Smooth muscle cell (in vitro differentiated cells): ENCODE results near the gene ABI3BP. TPM values are rescaled to one million over a fixed set of nuclear protein-coding genes. Genes with fewer than 3 reads are reported as not detected.

Source experiments
- DNase-seq: peaks from one replicate; lab custom pipeline; 2025; ENCODE audit not compliant: unreplicated experiment; lab: John Stamatoyannopoulos, UW
- H2AFZ ChIP-seq: fragments of 200-600 bp; sonication (generic); 2 replicates; pipeline ENCODE4 v1.6.0; 2016; ENCODE audit warnings: antibody characterized with exemption, low read depth, mild to moderate bottlenecking
- H3F3A ChIP-seq: fragments of 200-600 bp; sonication (generic); 2 replicates; pipeline ENCODE4 v1.6.0; 2017; ENCODE audit warnings: antibody characterized with exemption, low read depth
- H3K27ac ChIP-seq: fragments of 200-600 bp; sonication (generic); 2 replicates; pipeline ENCODE4 v1.5.1; 2016; ENCODE audit warnings: low read depth, mild to moderate bottlenecking
- H3K27me3 ChIP-seq: fragments of 200-600 bp; sonication (generic); 2 replicates; pipeline ENCODE4 v1.6.1; 2016; ENCODE audit warnings: low read depth, mild to moderate bottlenecking
- H3K36me3 ChIP-seq: fragments of 200-600 bp; sonication (generic); 2 replicates; pipeline ENCODE4 v1.5.1; 2016; ENCODE audit warnings: low read depth
- H3K4me1 ChIP-seq: fragments of 200-600 bp; sonication (generic); 2 replicates; pipeline ENCODE4 v1.5.1; 2016; ENCODE audit warnings: low read depth
- H3K4me2 ChIP-seq: fragments of 200-600 bp; sonication (generic); 2 replicates; pipeline ENCODE4 v1.6.0; 2016; ENCODE audit warnings: mild to moderate bottlenecking
- H3K4me3 ChIP-seq: fragments of 200-600 bp; sonication (generic); 2 replicates; pipeline ENCODE4 v1.5.1; 2016; ENCODE audit warnings: mild to moderate bottlenecking
- H3K79me2 ChIP-seq: fragments of 200-600 bp; sonication (generic); 2 replicates; pipeline ENCODE4 v1.6.0; 2016; ENCODE audit warnings: low read depth, mild to moderate bottlenecking
- H3K9ac ChIP-seq: fragments of 200-600 bp; sonication (generic); 2 replicates; pipeline ENCODE4 v1.6.0; 2016; ENCODE audit warnings: low read depth
- H3K9me3 ChIP-seq: fragments of 200-600 bp; sonication (generic); replicated peaks from 2 replicates; pipeline ENCODE4 v1.5.1; 2016; ENCODE audit warnings: low read depth
- H4K20me1 ChIP-seq: fragments of 200-600 bp; sonication (generic); 2 replicates; pipeline ENCODE4 v1.6.0; 2016; ENCODE audit warnings: low read depth
- WGBS: methylation state at CpG from one replicate; pipeline ENCODE4 v1.1.7; 2016; ENCODE audit warnings: low lambda C conversion rate; 5-methylcytosine and 5-hydroxymethylcytosine counted together
- polyA plus RNA-seq: library from polyadenylated mRNA; unstranded; fragments of >200 nt; fragmentation: Nextera tagmentation; extraction: Ambion mirVana; gene quantifications from 2 replicates; pipeline ENCODE4 v1.2.1, GENCODE V29; 2016
- total RNA-seq: library from RNA; depleted of rRNA; stranded (reverse); fragments of >200 nt; gene quantifications from 2 replicates; pipeline ENCODE4 v1.2.3, GENCODE V29; 2014
- TF ChIP-seq, protein P1 (sequence below): fragments of 200-600 bp; sonication (generic); IDR thresholded peaks from 2 replicates; pipeline ENCODE4 v1.5.1; 2017; ENCODE audit warnings: borderline replicate concordance, mild to moderate bottlenecking, antibody characterized with exemption; ENCODE audit not compliant: insufficient read depth, poor library complexity, severe bottlenecking

ABI3BP gene
- total and polyA plus RNA-seq, 2 experiments from 2014 or later: 0.47 to 0.58 TPM

DNA sequence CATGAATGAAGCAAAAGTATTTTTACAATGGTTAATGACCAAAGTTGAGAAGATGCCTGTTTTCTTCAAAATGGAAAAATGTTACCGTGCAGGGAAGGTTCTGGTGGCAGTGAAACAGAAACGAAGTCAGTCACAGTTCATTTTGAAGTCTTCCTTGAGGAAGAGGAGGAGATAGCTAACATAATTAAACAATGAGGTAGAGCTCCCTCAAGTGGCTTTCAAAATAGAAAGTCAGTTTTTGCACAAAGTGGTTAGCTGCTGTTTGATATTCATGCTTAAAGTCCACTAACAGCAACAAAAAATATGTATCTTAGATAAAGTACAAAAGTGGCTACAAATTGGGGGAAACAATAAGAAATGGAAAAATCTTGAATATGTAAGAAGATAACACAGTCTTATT is 196.7 kb downstream of the ABI3BP start:
- H3K4me3 ChIP-seq: no peak overlapping the region

GRCh38 chr3:100789579-100789978 is 203.6 kb downstream of the ABI3BP start:
- H4K20me1 ChIP-seq: no peaks in the 10 kb centered on the region
- WGBS: 91% methylated on average over 2 of the region's 2 CpGs
- no peak overlapping the region for H3K27ac ChIP-seq
- no peak overlapping the region for H3K4me2 ChIP-seq
- H3K79me2 ChIP-seq: no peaks in the 10 kb centered on the region
- H3K9me3 ChIP-seq: no peaks in the 10 kb centered on the region
- no peak overlapping the region for H3K9ac ChIP-seq
- no peak overlapping the region for H3K4me3 ChIP-seq
- no peaks in the 10 kb centered on the region for H3F3A ChIP-seq
- no peak for DNase-seq
- TF ChIP-seq, protein P1, sequence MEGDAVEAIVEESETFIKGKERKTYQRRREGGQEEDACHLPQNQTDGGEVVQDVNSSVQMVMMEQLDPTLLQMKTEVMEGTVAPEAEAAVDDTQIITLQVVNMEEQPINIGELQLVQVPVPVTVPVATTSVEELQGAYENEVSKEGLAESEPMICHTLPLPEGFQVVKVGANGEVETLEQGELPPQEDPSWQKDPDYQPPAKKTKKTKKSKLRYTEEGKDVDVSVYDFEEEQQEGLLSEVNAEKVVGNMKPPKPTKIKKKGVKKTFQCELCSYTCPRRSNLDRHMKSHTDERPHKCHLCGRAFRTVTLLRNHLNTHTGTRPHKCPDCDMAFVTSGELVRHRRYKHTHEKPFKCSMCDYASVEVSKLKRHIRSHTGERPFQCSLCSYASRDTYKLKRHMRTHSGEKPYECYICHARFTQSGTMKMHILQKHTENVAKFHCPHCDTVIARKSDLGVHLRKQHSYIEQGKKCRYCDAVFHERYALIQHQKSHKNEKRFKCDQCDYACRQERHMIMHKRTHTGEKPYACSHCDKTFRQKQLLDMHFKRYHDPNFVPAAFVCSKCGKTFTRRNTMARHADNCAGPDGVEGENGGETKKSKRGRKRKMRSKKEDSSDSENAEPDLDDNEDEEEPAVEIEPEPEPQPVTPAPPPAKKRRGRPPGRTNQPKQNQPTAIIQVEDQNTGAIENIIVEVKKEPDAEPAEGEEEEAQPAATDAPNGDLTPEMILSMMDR: no peak
- H3K4me1 ChIP-seq: no peaks in the 10 kb centered on the region
- no peak overlapping the region for H2AFZ ChIP-seq
- H3K27me3 ChIP-seq: no peaks in the 10 kb centered on the region
- H3K36me3 ChIP-seq: no peaks in the 10 kb centered on the region

More for the DNA sequence above, 196.7 kb downstream of the ABI3BP start:
- Histone ChIP-seq H3K9ac (no peak overlapping the region), H3K27me3 (no peaks in the 10 kb centered on the region), H4K20me1 (no peaks in the 10 kb centered on the region), H3K36me3 (no peaks in the 10 kb centered on the region), H3F3A (no peaks in the 10 kb centered on the region), H3K4me2 (peak overlapping the region; percentile 76), H3K4me1 (no peaks in the 10 kb centered on the region), H2AFZ (peak overlapping the region; percentile 82), H3K27ac (no peak overlapping the region), H3K79me2 (no peaks in the 10 kb centered on the region), H3K9me3 (no peaks in the 10 kb centered on the region)
- TF ChIP-seq, protein P1: peak; percentile 14
- 17% methylated on average over 2 of the region's 2 CpGs for WGBS
- no peak for DNase-seq

- WGBS: 85% methylated on average over 3 of the region's 3 CpGs
- H2AFZ ChIP-seq: no peak overlapping the region
- DNase-seq: no peak
- no peaks in the 10 kb centered on the region for H3K27me3 ChIP-seq
- TF ChIP-seq, protein P1: no peak
- no peaks in the 10 kb centered on the region for H3F3A ChIP-seq
- H3K4me2 ChIP-seq: no peak overlapping the region
- H3K9me3 ChIP-seq: no peaks in the 10 kb centered on the region
- H3K79me2 ChIP-seq: no peaks in the 10 kb centered on the region
- H3K36me3 ChIP-seq: no peaks in the 10 kb centered on the region
- H3K4me1 ChIP-seq: no peaks in the 10 kb centered on the region
- no peak overlapping the region for H3K27ac ChIP-seq
- H4K20me1 ChIP-seq: no peaks in the 10 kb centered on the region
- no peak overlapping the region for H3K9ac ChIP-seq
- H3K4me3 ChIP-seq: no peak overlapping the region
Observed at GRCh38 chr3:100783619-100784018, 209.6 kb downstream of the ABI3BP start.

DNA sequence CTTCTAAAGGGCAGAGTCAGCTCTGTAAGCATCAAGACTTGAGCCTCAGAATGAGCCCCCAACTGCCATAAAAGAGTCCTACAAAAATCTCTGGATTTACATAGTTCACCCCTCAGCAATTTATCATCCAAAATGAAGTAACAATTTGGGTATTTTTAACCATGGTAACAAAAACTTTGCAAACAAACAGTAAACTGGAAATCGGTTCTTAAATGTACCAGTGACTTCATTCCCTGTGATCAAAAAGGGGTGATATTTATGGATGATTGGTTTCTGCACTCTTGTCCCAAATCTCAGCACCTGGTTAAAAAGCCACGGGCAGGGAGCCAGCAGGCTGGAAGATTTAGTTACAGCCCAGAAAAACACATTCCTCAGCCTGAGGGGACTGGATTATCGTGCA is 210.3 kb downstream of the ABI3BP start:
- Histone ChIP-seq H3K4me1 (no peaks in the 10 kb centered on the region), H3K27me3 (no peaks in the 10 kb centered on the region), H2AFZ (no peak overlapping the region), H3F3A (no peaks in the 10 kb centered on the region), H3K9ac (no peak overlapping the region), H3K27ac (no peak overlapping the region), H3K4me3 (no peak overlapping the region), H4K20me1 (no peaks in the 10 kb centered on the region), H3K36me3 (no peaks in the 10 kb centered on the region), H3K4me2 (no peak overlapping the region), H3K79me2 (no peaks in the 10 kb centered on the region), H3K9me3 (no peaks in the 10 kb centered on the region)
- TF ChIP-seq, protein P1: no peak
- DNase-seq: no peak
- WGBS: 64% methylated on average over 3 of the region's 3 CpGs
